GM21723 (cell line): ENCODE data around the gene BIRC6.
"Not testable (repeated sequence)": the region's sequence is repeated elsewhere in the genome, so short reads cannot be mapped to it uniquely, and the experiment has no call there.

ENCODE experiments used
- ATAC-seq: cut with Tn5 transposase; IDR thresholded peaks from one replicate; pipeline ENCODE4 v1.9.1; 2021; ENCODE audit warnings: mild to moderate bottlenecking, moderate library complexity; ENCODE audit not compliant: unreplicated experiment

Gene BIRC6

GRCh38 chr2:32502941-32503340 lies 146.1 kb downstream of the BIRC6 start:
- ATAC-seq, result no peak

GRCh38 chr2:32504877-32505478 lies 148.2 kb downstream of the BIRC6 start:
- no peak for ATAC-seq

GRCh38 chr2:32506446-32506845 lies 149.6 kb downstream of the BIRC6 start:
- no peak for ATAC-seq

GRCh38 chr2:32514946-32515345 lies 158.1 kb downstream of the BIRC6 start:
- ATAC-seq, result no peak

GRCh38 chr2:32516567-32516966 lies 159.7 kb downstream of the BIRC6 start:
- ATAC-seq, result no peak

GRCh38 chr2:32522770-32523169 lies 165.9 kb downstream of the BIRC6 start:
- ATAC-seq, result no peak

- ATAC-seq, result no peak
These were observed 166.9 kb downstream of the BIRC6 start for GRCh38 chr2:32523686-32524085.

GRCh38 chr2:32532341-32532740 lies 175.5 kb downstream of the BIRC6 start:
- no peak for ATAC-seq

- no peak for ATAC-seq
These were observed 176.1 kb downstream of the BIRC6 start for GRCh38 chr2:32532961-32533360.

GRCh38 chr2:32534831-32535230 lies 178.0 kb downstream of the BIRC6 start:
- ATAC-seq, result no peak

GRCh38 chr2:32538735-32539134 lies 181.9 kb downstream of the BIRC6 start:
- ATAC-seq, result no peak

GRCh38 chr2:32552483-32552882 lies 195.7 kb downstream of the BIRC6 start:
- ATAC-seq, result not testable (repeated sequence)

- peak; percentile 90 for ATAC-seq
These were observed 197.1 kb downstream of the BIRC6 start for GRCh38 chr2:32553829-32554432.

- ATAC-seq, result no peak
These were observed 201.7 kb downstream of the BIRC6 start for GRCh38 chr2:32558492-32558891.

- ATAC-seq, result no peak
These were observed 202.3 kb downstream of the BIRC6 start for GRCh38 chr2:32559136-32559535.

GRCh38 chr2:32562906-32563305 lies 206.1 kb downstream of the BIRC6 start:
- ATAC-seq, result no peak

GRCh38 chr2:32564417-32565035 lies 207.7 kb downstream of the BIRC6 start:
- ATAC-seq, result no peak

- no peak for ATAC-seq
These were observed 209.1 kb downstream of the BIRC6 start for GRCh38 chr2:32565902-32566301.

GRCh38 chr2:32572030-32572429 lies 215.2 kb downstream of the BIRC6 start:
- no peak for ATAC-seq

GRCh38 chr2:32572737-32573136 lies 215.9 kb downstream of the BIRC6 start:
- no peak for ATAC-seq

- peak; percentile 77 for ATAC-seq
These were observed 235.0 kb downstream of the BIRC6 start for GRCh38 chr2:32591669-32592463.

GRCh38 chr2:32594573-32594972 lies 237.8 kb downstream of the BIRC6 start:
- ATAC-seq, result no peak
